Measurements from ENCODE around the gene MAD1L1.

DNA sequence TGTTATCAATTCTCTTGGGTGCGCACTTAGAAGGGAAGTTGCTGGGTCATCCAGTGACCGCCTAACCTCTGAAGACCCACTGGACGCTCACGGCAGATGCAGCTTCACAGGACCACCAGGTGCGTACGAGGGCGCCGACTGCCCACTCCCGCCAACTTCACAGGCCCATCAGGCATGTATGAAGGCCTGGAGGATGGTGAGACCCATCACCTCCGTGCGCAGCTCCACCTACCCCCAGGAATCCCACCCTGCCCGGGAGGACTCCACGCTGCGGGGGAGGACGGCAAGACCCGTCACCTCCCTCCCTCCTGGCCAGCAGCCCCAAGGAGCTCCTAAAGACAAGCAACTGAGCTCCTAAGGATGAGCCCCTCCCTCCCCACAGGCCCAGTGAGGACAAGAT is 146.9 kb downstream of the MAD1L1 start:
- TF ChIP-seq, protein P1, sequence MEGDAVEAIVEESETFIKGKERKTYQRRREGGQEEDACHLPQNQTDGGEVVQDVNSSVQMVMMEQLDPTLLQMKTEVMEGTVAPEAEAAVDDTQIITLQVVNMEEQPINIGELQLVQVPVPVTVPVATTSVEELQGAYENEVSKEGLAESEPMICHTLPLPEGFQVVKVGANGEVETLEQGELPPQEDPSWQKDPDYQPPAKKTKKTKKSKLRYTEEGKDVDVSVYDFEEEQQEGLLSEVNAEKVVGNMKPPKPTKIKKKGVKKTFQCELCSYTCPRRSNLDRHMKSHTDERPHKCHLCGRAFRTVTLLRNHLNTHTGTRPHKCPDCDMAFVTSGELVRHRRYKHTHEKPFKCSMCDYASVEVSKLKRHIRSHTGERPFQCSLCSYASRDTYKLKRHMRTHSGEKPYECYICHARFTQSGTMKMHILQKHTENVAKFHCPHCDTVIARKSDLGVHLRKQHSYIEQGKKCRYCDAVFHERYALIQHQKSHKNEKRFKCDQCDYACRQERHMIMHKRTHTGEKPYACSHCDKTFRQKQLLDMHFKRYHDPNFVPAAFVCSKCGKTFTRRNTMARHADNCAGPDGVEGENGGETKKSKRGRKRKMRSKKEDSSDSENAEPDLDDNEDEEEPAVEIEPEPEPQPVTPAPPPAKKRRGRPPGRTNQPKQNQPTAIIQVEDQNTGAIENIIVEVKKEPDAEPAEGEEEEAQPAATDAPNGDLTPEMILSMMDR (conservative IDR thresholded peaks at IDR 0.05 in 1 of 2, IDR thresholded peaks at IDR 0.05 in 1 of 2; ENCODE audit: low read depth in 1 of 2, low read length in 2 of 2): no peak
- TF ChIP-seq EZH2 (IDR thresholded peaks at IDR 0.05; ENCODE audit: low read length, missing control alignments): no peak

All from fibroblast of lung (primary cell).